Tibial artery (tissue), 4 donors: Measurements from ENCODE around the gene LRRN2.

Experiments used
- DNase-seq, 2 donors: peaks; one replicate each; pipeline ENCODE4 v3.0.0-alpha.2; 2019
- H3K27ac ChIP-seq, 2 donors: fragments of 200-600 bp; sonication (generic) in 1 of 2; 1 replicate in 1 of 2; 2 replicates in 1 of 2; pipeline ENCODE4 v1.5.1; 2018 to 2019; ENCODE audit warnings: mild to moderate bottlenecking in 1 of 2
- H3K27me3 ChIP-seq, 2 donors: fragments of 200-600 bp; sonication (generic) in 1 of 2; one replicate each; pipeline versions ENCODE4 v1.5.1 to v1.6.0; 2016 to 2019
- H3K36me3 ChIP-seq, 3 donors: fragments of 200-600 bp; sonication (generic) in 2 of 3; one replicate each; pipeline ENCODE4 v1.5.1; 2016 to 2019; ENCODE audit warnings: mild to moderate bottlenecking in 2 of 3
- H3K4me1 ChIP-seq, 4 donors: fragments of 200-600 bp; sonication (generic) in 2 of 4; 1 replicate in 3 of 4; 2 replicates in 1 of 4; pipeline ENCODE4 v1.5.1; 2016 to 2019
- H3K4me3 ChIP-seq, 2 donors: fragments of 200-600 bp; sonication (generic) in 1 of 2; 1 replicate in 1 of 2; 2 replicates in 1 of 2; pipeline ENCODE4 v1.5.1; 2018 to 2019; ENCODE audit warnings: mild to moderate bottlenecking in 2 of 2
- H3K9me3 ChIP-seq, 3 donors: fragments of 200-600 bp; sonication (generic) in 1 of 3; one replicate each; pipeline ENCODE4 v1.5.1; 2016 to 2019
- intact Hi-C: fragments of 100-400 bp; cut with DNase I; formaldehyde crosslinking; loops from one replicate; pipeline ENCODE4 v1.15.0; 2023; ENCODE audit warnings: low total_unique reads
- TF ChIP-seq, protein P1 (sequence below), 2 experiments: fragments of 200-600 bp in 1 of 2; fragments of 450-650 bp in 1 of 2; IDR thresholded peaks; one replicate each; pipeline ENCODE4 v1.5.1; 2017 to 2019; ENCODE audit warnings: antibody characterized with exemption in 2 of 2, mild to moderate bottlenecking in 1 of 2, moderate library complexity in 1 of 2

LRRN2 gene

DNA sequence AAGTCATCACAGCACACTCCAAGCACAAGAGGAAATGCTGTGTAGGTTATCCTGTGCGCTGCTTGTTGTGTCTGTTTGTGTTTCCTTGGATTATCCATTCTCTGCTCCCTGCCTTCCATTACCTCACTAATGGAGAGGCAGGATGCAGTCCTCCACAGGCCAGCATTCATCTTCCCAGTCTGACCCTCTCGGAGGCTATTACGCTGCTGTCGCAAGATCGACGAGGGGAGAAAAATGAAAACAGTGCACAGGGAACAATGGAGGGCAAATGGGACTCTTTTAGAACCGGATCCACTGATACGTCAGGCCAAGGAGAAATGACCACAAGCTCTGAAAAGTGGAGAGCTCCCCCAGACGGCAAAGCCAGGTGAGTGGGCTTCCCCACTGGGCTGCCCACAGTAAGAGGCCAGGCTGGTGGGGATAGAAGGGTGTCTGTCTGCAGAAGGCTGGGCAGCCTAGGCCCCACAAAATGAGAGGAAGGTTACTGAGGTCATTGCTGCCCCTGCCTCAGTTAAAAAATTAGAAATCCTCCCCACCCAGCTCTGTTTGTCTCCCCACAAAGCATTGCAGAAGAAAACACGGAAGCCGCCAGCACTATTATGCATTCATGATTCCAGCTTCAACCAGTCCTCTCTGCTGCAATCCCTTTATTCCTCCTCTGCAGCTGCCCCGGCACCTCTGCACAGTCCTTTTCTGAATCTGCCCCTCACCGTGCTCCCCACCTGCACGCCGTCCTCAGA is 21.7 kb downstream of the LRRN2 start:
- no peak overlapping the region for H3K4me3 ChIP-seq

DNA sequence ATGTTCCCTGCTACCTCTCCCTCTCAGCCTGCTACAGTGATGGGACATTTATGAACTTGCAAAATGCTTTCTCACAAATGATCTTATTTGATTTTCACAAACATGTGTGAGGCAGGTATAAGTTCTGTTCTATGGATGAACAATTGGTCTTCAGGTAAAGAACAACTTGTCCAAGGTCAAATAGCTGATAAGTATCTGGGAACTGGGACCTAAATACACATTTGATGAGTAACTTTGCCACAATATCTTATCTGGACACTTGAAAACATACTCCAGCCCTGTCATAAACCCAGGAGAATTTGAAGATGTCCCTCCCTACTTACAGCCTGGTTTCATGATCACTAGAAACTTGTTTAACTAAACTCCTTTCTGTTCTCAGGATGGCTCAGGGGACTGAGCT is 23.0 kb downstream of the LRRN2 start:
- no peak overlapping the region for H3K27ac ChIP-seq
- no peaks in the 10 kb centered on the region for H3K27me3 ChIP-seq
- no peaks in the 10 kb centered on the region for H3K4me1 ChIP-seq
- H3K36me3 ChIP-seq, result no peaks in the 10 kb centered on the region
- no peak for DNase-seq
- no peaks in the 10 kb centered on the region for H3K9me3 ChIP-seq
- no peak overlapping the region for H3K4me3 ChIP-seq
- intact Hi-C loops, result no loop called here
- TF ChIP-seq, protein P1, sequence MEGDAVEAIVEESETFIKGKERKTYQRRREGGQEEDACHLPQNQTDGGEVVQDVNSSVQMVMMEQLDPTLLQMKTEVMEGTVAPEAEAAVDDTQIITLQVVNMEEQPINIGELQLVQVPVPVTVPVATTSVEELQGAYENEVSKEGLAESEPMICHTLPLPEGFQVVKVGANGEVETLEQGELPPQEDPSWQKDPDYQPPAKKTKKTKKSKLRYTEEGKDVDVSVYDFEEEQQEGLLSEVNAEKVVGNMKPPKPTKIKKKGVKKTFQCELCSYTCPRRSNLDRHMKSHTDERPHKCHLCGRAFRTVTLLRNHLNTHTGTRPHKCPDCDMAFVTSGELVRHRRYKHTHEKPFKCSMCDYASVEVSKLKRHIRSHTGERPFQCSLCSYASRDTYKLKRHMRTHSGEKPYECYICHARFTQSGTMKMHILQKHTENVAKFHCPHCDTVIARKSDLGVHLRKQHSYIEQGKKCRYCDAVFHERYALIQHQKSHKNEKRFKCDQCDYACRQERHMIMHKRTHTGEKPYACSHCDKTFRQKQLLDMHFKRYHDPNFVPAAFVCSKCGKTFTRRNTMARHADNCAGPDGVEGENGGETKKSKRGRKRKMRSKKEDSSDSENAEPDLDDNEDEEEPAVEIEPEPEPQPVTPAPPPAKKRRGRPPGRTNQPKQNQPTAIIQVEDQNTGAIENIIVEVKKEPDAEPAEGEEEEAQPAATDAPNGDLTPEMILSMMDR (IDR thresholded peaks at IDR 0.05), result no peak

More for the DNA sequence above, 21.7 kb downstream of the LRRN2 start:
- peak in 1 of 2 donors; percentile 20 for DNase-seq
- Histone ChIP-seq H3K36me3 (no peaks in the 10 kb centered on the region), H3K9me3 (no peaks in the 10 kb centered on the region), H3K27ac (no peak overlapping the region), H3K27me3 (no peaks in the 10 kb centered on the region), H3K4me1 (no peaks in the 10 kb centered on the region)
- TF ChIP-seq, protein P1 (IDR thresholded peaks at IDR 0.05), result no peak
- intact Hi-C loops, result no loop called here

DNA sequence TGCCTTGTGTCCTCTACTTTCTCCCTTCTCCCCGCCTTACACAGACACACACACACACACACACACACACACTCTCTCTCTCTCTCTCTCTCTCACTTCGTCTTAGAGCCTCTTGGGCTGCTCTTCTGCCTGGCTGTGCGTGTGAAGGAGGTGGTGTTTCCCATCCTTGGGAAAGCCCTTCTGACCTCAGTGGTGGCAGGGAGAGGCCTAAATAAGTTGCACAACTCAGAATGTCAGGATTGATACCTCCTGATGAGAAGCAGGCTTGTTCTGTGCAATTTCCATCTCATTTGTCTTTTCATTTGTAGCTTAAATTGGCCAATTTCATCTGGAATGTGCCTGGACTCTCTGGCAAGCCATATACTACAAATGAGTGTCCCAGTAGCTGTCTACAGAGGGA is 25.0 kb downstream of the LRRN2 start:
- no peaks in the 10 kb centered on the region for H3K4me1 ChIP-seq

DNA sequence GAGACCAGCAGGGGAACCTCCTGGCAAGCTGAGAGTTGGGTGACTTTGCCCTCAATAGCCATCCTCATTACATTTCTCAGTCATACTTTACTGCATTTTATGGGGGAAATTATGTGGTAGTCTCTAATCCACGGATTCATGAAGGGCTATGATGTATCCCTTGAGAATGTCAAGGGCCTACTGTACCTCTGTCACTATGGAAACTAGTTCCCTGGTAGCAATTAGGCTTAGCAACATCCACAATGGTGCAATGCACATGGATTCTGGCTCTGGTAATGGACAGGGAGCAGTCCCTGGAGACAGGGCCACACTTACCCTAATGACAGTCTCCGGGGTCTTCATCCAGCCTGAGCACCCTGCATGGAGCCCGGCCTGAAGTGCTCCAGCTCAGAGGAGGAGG is 26.5 kb downstream of the LRRN2 start:
- H3K36me3 ChIP-seq, result no peaks in the 10 kb centered on the region
- intact Hi-C loops, result no loop called here
- TF ChIP-seq, protein P1 (IDR thresholded peaks at IDR 0.05), result no peak
- no peaks in the 10 kb centered on the region for H3K9me3 ChIP-seq
- peaks cover 0 to 4% of the 10 kb centered on the region in 2 donors for H3K27me3 ChIP-seq
- no peak for DNase-seq
- no peak overlapping the region for H3K4me3 ChIP-seq
- no peak overlapping the region for H3K27ac ChIP-seq
- no peaks in the 10 kb centered on the region for H3K4me1 ChIP-seq

More for the DNA sequence above, 25.0 kb downstream of the LRRN2 start:
- intact Hi-C loops, result no loop called here
- peak in 1 of 2 donors; percentile 15 for DNase-seq
- Histone ChIP-seq H3K27me3 (no peaks in the 10 kb centered on the region), H3K4me3 (no peak overlapping the region), H3K27ac (no peak overlapping the region), H3K36me3 (no peaks in the 10 kb centered on the region), H3K9me3 (no peaks in the 10 kb centered on the region)
- TF ChIP-seq, protein P1 (IDR thresholded peaks at IDR 0.05), result no peak

DNA sequence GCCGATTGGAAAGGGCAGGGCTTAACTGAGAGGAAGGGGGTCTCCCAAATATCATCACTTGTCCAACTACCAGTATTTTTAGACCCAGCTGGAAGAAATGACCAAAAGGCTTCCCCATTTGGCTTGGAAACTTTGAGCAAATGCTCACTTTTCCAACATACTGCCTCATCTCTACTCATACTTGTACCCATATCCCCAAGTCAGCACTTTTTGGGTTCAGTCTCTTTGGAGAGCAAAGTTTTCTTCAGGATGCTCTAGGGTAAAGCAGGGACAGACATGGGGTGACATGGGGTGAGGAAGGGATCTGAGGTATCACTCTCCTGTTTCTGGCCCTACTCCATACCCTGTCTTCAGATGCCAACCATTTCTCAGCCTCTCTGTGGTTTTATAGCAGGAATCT is 27.2 kb downstream of the LRRN2 start:
- DNase-seq, result no peak
- TF ChIP-seq, protein P1 (IDR thresholded peaks at IDR 0.05), result no peak
- intact Hi-C loops, result no loop called here
- Histone ChIP-seq H3K4me3 (no peak overlapping the region), H3K27me3 (peaks cover 0 to 4% of the 10 kb centered on the region in 2 donors), H3K36me3 (no peaks in the 10 kb centered on the region), H3K27ac (no peak overlapping the region), H3K9me3 (no peaks in the 10 kb centered on the region), H3K4me1 (no peaks in the 10 kb centered on the region)
